IPS-18a (cell line): Measurements from ENCODE around the gene KRT33A.

Source experiments
- H3K27ac ChIP-seq: one replicate; pipeline ENCODE4 v1.5.1; 2013; ENCODE audit warnings: low read length
- H3K27me3 ChIP-seq: one replicate; pipeline ENCODE4 v1.6.1; 2013; ENCODE audit warnings: mild to moderate bottlenecking, low read length; ENCODE audit not compliant: control insufficient read depth, insufficient read depth
- H3K36me3 ChIP-seq: one replicate; pipeline ENCODE4 v1.6.1; 2013; ENCODE audit warnings: low read depth, low read length; ENCODE audit not compliant: control insufficient read depth
- H3K4me1 ChIP-seq: one replicate; pipeline ENCODE4 v1.6.1; 2013; ENCODE audit warnings: low read depth, low read length; ENCODE audit not compliant: control insufficient read depth
- H3K4me3 ChIP-seq: one replicate; pipeline ENCODE4 v1.5.1; 2013; ENCODE audit warnings: low read length
- H3K9ac ChIP-seq: one replicate; pipeline ENCODE4 v1.6.1; 2013; ENCODE audit warnings: mild to moderate bottlenecking, low read length, moderate library complexity
- H3K9me3 ChIP-seq: one replicate; pipeline ENCODE4 v1.6.1; 2013; ENCODE audit warnings: low read depth, low read length; ENCODE audit not compliant: control insufficient read depth

KRT33A gene

DNA sequence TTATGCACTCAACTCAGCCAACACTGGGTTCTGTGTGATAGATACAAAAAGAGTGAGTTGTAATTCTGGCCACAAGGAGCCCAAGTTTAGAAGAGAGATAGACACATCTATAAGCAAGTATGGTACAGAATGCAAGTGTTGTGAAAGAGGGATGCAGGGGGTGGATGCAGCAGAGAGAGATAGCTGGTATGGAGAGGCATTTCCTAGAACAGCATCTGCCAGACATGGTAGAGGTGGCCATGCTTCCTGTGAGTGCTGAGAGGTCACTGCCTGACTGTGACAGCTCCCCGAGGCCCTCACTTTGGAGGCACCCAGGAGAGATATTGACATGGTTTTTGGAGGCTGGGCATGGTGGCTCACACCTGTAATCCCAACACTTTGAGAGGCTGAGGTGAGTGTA lies 39.5 kb downstream of the KRT33A start:
- H3K4me1 ChIP-seq = no peaks in the 10 kb centered on the region
- H3K4me3 ChIP-seq = no peak overlapping the region
- H3K36me3 ChIP-seq = no peaks in the 10 kb centered on the region
- no peak overlapping the region for H3K9ac ChIP-seq
- no peaks in the 10 kb centered on the region for H3K9me3 ChIP-seq
- no peak overlapping the region for H3K27ac ChIP-seq
- no peaks in the 10 kb centered on the region for H3K27me3 ChIP-seq

DNA sequence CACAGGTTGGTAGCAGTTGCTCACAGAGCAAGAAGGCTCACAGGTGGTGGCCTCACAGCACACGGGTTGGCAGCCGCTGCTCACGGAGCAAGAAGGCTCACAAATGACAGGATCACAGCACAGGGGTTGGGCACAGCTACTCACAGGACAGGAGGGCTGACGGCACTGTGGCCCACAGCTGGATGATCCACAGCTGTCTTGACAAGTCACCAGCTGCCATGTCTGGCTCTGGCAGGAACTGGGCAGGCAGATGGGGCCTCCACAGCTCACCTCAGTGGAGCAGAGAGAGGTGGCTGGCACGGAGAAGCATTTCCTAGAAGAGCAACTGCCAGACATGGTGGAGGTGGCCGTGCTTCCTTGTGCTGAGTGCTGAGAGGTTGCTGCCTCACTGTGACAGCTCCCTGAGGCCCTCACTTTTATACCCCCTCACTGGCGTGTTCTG lies 41.7 kb downstream of the KRT33A start, which contains the start of gene KRTAP16-1:
TSS of gene KRTAP16-1 (minus strand) at position 392 of the 442 bp plus-strand sequence. CDS start at position 336, 56 bp downstream.
- no peaks in the 10 kb centered on the region for H3K9me3 ChIP-seq
- no peaks in the 10 kb centered on the region for H3K36me3 ChIP-seq
- H3K27me3 ChIP-seq = no peaks in the 10 kb centered on the region
- no peak within 1 kb of the TSS for H3K9ac ChIP-seq
- no peaks in the 10 kb centered on the region for H3K4me1 ChIP-seq
- H3K27ac ChIP-seq = no peak within 1 kb of the TSS
- no peak within 1 kb of the TSS for H3K4me3 ChIP-seq

DNA sequence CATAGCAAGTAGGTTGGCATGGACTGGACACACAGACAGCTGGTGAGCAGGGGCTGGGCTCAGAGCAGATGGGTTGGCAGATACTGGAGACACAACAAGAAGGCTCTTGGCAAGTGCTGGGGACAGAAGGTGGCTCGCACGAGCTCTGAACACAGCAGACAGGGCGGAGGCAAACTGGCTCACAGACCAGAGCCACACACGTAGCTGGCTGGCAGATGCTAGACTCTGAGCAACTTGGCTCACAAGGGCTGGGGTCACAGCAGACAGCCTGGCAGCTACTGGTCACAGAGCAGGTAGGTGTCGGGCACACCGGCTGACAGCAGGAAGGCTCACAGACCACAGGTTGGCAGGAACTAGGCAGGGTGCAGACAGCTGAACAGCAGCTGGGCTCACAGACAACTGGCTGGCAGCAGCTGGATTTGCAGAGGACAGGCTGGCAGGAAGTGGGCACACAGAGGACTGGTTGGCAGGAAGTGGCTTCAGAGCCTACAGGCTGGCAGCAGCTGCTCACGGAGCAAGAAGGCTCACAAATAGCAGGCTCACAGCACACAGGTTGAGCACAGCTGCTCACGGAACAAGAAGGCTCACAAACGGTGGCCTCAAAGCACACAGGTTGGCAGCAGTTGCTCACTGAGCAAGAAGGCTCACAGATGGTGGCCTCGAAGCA lies 42.2 kb downstream of the KRT33A start:
- H3K27ac ChIP-seq = no peak overlapping the region
- H3K36me3 ChIP-seq = no peaks in the 10 kb centered on the region
- H3K4me1 ChIP-seq = no peaks in the 10 kb centered on the region
- no peak overlapping the region for H3K4me3 ChIP-seq
- no peaks in the 10 kb centered on the region for H3K9me3 ChIP-seq
- no peak overlapping the region for H3K9ac ChIP-seq
- no peaks in the 10 kb centered on the region for H3K27me3 ChIP-seq

- Histone ChIP-seq H3K27me3 (no peaks in the 10 kb centered on the region), H3K9me3 (no peaks in the 10 kb centered on the region), H3K4me1 (no peaks in the 10 kb centered on the region), H3K36me3 (no peaks in the 10 kb centered on the region), H3K9ac (no peak overlapping the region), H3K27ac (no peak overlapping the region), H3K4me3 (no peak overlapping the region)
These were observed 43.0 kb downstream of the KRT33A start for GRCh38 chr17:41307647-41308046.

DNA sequence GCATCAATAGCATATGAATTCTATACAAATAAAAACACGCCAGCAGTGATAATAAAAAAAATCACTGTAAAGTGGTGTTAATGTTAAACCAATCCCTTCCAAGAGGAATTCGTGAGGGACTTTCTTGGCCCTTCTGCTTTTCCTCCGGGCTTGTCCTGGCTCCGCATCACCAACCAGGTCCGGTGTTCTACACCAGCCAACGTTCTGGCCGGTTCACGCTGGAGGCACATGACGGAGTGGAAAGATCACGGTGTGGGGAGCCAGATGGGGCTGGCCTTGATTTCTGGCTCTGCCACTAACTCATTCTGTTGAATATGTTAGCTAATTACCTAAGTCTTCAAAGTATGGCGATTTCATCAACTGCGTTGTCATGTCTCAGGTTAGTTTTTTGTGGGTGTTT lies 46.5 kb downstream of the KRT33A start:
- Histone ChIP-seq H3K27ac (no peak overlapping the region), H3K9me3 (no peaks in the 10 kb centered on the region), H3K4me1 (no peaks in the 10 kb centered on the region), H3K36me3 (no peaks in the 10 kb centered on the region), H3K9ac (no peak overlapping the region), H3K27me3 (no peaks in the 10 kb centered on the region), H3K4me3 (no peak overlapping the region)

- Histone ChIP-seq H3K4me3 (no peak overlapping the region), H3K9ac (no peak overlapping the region), H3K4me1 (no peaks in the 10 kb centered on the region), H3K36me3 (no peaks in the 10 kb centered on the region), H3K9me3 (no peaks in the 10 kb centered on the region), H3K27ac (no peak overlapping the region), H3K27me3 (no peaks in the 10 kb centered on the region)
These were observed 47.6 kb downstream of the KRT33A start for GRCh38 chr17:41302981-41303380.

DNA sequence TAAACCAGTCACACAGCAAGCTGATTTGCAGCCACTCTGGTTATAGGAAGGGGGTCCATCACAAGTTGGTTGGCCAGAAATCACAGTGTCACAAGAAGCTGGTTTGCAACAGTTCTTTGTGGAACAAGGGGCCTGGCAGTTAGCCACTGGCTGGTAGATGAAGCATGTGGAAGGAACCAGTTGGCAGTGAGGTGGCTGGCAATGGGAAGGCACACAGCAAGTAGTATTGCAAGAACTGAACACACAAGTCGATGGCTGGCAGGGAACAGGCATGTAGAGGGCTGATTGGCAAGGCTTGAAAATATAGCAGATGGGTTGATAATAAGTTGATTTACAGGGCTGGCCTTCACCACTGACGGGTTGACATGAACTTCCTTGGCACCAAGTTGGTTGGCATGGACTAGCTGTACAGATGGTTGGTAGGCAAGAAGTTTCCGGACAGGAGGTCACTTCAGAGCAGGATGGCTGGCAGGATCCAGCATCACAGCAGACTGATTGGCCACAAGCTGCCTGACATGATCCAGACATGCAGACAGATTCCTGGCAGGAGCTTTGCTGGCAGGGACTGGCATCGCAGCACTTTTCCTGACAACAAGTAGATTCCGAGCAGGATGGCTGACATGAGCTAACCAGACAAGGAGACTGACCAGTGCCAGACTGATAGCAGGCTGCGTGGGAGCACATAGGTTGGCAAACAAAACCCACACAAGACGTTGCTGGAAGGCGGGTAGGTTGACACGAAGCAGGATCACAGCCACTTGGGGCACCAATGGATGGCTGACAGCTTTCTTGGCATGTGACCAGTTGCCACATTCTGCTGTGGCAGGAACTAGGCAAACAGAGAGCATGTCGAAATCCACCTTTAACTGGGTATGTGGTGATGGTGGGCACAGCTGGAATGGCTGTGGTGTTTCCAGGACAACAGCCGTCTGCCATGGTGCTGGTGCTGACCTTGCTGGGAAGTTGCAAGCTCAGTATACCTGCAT lies 48.4 kb downstream of the KRT33A start, which contains the start of gene KRTAP29-1:
TSS of gene KRTAP29-1 (minus strand) at position 936 of the 986 bp plus-strand sequence. CDS start at position 936, 0 bp downstream.
- no peaks in the 10 kb centered on the region for H3K27me3 ChIP-seq
- no peak within 1 kb of the TSS for H3K4me3 ChIP-seq
- no peak within 1 kb of the TSS for H3K9ac ChIP-seq
- no peak within 1 kb of the TSS for H3K27ac ChIP-seq
- H3K9me3 ChIP-seq = no peaks in the 10 kb centered on the region
- no peaks in the 10 kb centered on the region for H3K4me1 ChIP-seq
- no peaks in the 10 kb centered on the region for H3K36me3 ChIP-seq

GRCh38 chr17:41301204-41301790 lies 49.3 kb downstream of the KRT33A start:
- H3K36me3 ChIP-seq = no peaks in the 10 kb centered on the region
- no peak overlapping the region for H3K9ac ChIP-seq
- no peaks in the 10 kb centered on the region for H3K27me3 ChIP-seq
- H3K4me3 ChIP-seq = no peak overlapping the region
- H3K9me3 ChIP-seq = no peaks in the 10 kb centered on the region
- no peak overlapping the region for H3K27ac ChIP-seq
- H3K4me1 ChIP-seq = no peaks in the 10 kb centered on the region

- H3K4me1 ChIP-seq = no peaks in the 10 kb centered on the region
- no peak overlapping the region for H3K27ac ChIP-seq
- H3K9ac ChIP-seq = no peak overlapping the region
- no peaks in the 10 kb centered on the region for H3K36me3 ChIP-seq
- no peaks in the 10 kb centered on the region for H3K9me3 ChIP-seq
- H3K4me3 ChIP-seq = no peak overlapping the region
- H3K27me3 ChIP-seq = no peaks in the 10 kb centered on the region
These were observed 52.0 kb downstream of the KRT33A start for GRCh38 chr17:41298458-41299135.

GRCh38 chr17:41296846-41297245 lies 53.8 kb downstream of the KRT33A start:
- Histone ChIP-seq H3K4me3 (no peak overlapping the region), H3K27ac (no peak overlapping the region), H3K9me3 (no peaks in the 10 kb centered on the region), H3K27me3 (no peaks in the 10 kb centered on the region), H3K36me3 (no peaks in the 10 kb centered on the region), H3K9ac (no peak overlapping the region), H3K4me1 (no peaks in the 10 kb centered on the region)
